GM21390 (cell line): Measurements from ENCODE around the gene CTBP2.

Experiments
- ATAC-seq: cut with Tn5 transposase; IDR thresholded peaks from one replicate; pipeline ENCODE4 v1.9.1; 2021; ENCODE audit not compliant: unreplicated experiment

Gene CTBP2

GRCh38 chr10:125014836-125015355 lies 145.5 kb downstream of the CTBP2 start:
- ATAC-seq: no peak

- ATAC-seq: no peak
These were observed 146.1 kb downstream of the CTBP2 start for GRCh38 chr10:125014086-125014830.

GRCh38 chr10:125013529-125013872 lies 146.9 kb downstream of the CTBP2 start:
- ATAC-seq: no peak

- no peak for ATAC-seq
These were observed 147.4 kb downstream of the CTBP2 start for GRCh38 chr10:125012851-125013528.

GRCh38 chr10:125011926-125012705 lies 148.2 kb downstream of the CTBP2 start:
- no peak for ATAC-seq

- ATAC-seq: no peak
These were observed 149.0 kb downstream of the CTBP2 start for GRCh38 chr10:125011171-125011925.

GRCh38 chr10:125010362-125010761 lies 150.0 kb downstream of the CTBP2 start:
- no peak for ATAC-seq

- no peak for ATAC-seq
These were observed 150.7 kb downstream of the CTBP2 start for GRCh38 chr10:125009661-125010161.

GRCh38 chr10:125008689-125009638 lies 151.4 kb downstream of the CTBP2 start:
- no peak for ATAC-seq

- ATAC-seq: no peak
These were observed 152.9 kb downstream of the CTBP2 start for GRCh38 chr10:125007436-125007835.

GRCh38 chr10:125006921-125007426 lies 153.4 kb downstream of the CTBP2 start:
- ATAC-seq: no peak

GRCh38 chr10:125006188-125006680 lies 154.1 kb downstream of the CTBP2 start:
- no peak for ATAC-seq

- ATAC-seq: no peak
These were observed 154.8 kb downstream of the CTBP2 start for GRCh38 chr10:125005312-125006187.

GRCh38 chr10:125004571-125005311 lies 155.6 kb downstream of the CTBP2 start:
- ATAC-seq: no peak

- ATAC-seq: no peak
These were observed 156.4 kb downstream of the CTBP2 start for GRCh38 chr10:125003901-125004467.

- no peak for ATAC-seq
These were observed 157.0 kb downstream of the CTBP2 start for GRCh38 chr10:125003146-125003900.
